GM12878 (cell line): ENCODE data around the gene REEP1. TPM values are rescaled to one million over a fixed set of nuclear protein-coding genes. Genes with fewer than 3 reads are reported as not detected.

ENCODE experiments used
- CHD4 ChIP-seq: fragments of 200-600 bp; sonication (generic); IDR thresholded peaks from 2 replicates; pipeline ENCODE4 v1.6.1; 2016; ENCODE audit warnings: mild to moderate bottlenecking
- EP300 ChIP-seq, 2 experiments: fragments of 150-350 bp in 1 of 2; IDR thresholded peaks; 2 replicates each; pipeline ENCODE4 v1.6.1; 2011 to 2012; ENCODE audit warnings: low read depth in 2 of 2, low read length in 2 of 2, borderline replicate concordance in 1 of 2, improper control_type of control experiment in 1 of 2, inconsistent platforms in 1 of 2; ENCODE audit not compliant: control insufficient read depth in 1 of 2
- GATAD2B ChIP-seq: fragments of 450-650 bp; conservative IDR thresholded peaks from 2 replicates; pipeline ENCODE4 v1.6.1; 2017; ENCODE audit warnings: low read depth, mild to moderate bottlenecking, moderate library complexity
- KLF5 ChIP-seq: fragments of 450-650 bp; IDR thresholded peaks from 2 replicates; pipeline ENCODE4 v1.6.1; 2014; ENCODE audit warnings: mild to moderate bottlenecking; ENCODE audit not compliant: partially characterized antibody
- MYB ChIP-seq: fragments of 150-350 bp; IDR thresholded peaks from 2 replicates; pipeline ENCODE4 v1.6.1; 2014; ENCODE audit warnings: mild to moderate bottlenecking, low read depth, low read length, borderline replicate concordance
- POLR2AphosphoS2 ChIP-seq: IDR thresholded peaks from 2 replicates; pipeline ENCODE4 v1.6.1; 2011; ENCODE audit warnings: low read depth, mild to moderate bottlenecking, low read length, improper control_type of control experiment, moderate library complexity
- polyA plus RNA-seq, 11 experiments: library from polyadenylated mRNA; depleted of rRNA in 4 of 11; unstranded in 6 of 11; stranded (reverse) in 5 of 11; fragments of >200 nt; fragmentation: Nextera tagmentation in 4 of 11; fragmentation: Illumina TruSeq in 1 of 11; extraction: Ambion mirVana in 4 of 11; extraction: Trizol in 1 of 11; gene quantifications; 1 replicate in 1 of 11; 2 replicates in 10 of 11; pipeline versions ENCODE4 v1.2.1 to v1.2.3, GENCODE V29; 2011 to 2016; ENCODE audit warnings: inconsistent platforms in 2 of 11, missing spikeins in 2 of 11, low read depth in 1 of 11
- total RNA-seq, 4 experiments: library from RNA; depleted of rRNA in 3 of 4; stranded (reverse); fragments of >200 nt in 3 of 4; fragmentation: Illumina TruSeq in 1 of 4; extraction: Trizol in 1 of 4; gene quantifications; 2 replicates each; pipeline versions ENCODE4 v1.2.1 to v1.2.3, GENCODE V29; 2013 to 2021
- TF ChIP-seq, protein P1 (sequence below): fragments of 150-350 bp; IDR thresholded peaks from 2 replicates; pipeline ENCODE4 v1.6.1; 2016; ENCODE audit warnings: low read depth, low read length
- TF ChIP-seq, protein P2 (sequence below): fragments of 450-650 bp; IDR thresholded peaks from 2 replicates; pipeline ENCODE4 v1.6.1; 2017; ENCODE audit warnings: borderline replicate concordance
- TF ChIP-seq, protein P3 (sequence below): IDR thresholded peaks from 2 replicates; pipeline ENCODE4 v1.6.1; 2012; ENCODE audit warnings: low read length, inconsistent platforms
- TF ChIP-seq, protein P4 (sequence below): fragments of 450-650 bp; IDR thresholded peaks from 2 replicates; pipeline ENCODE4 v1.6.1; 2018; ENCODE audit warnings: borderline replicate concordance, mild to moderate bottlenecking; ENCODE audit not compliant: partially characterized antibody
- TF ChIP-seq, protein P5 (sequence below): fragments of 450-650 bp; IDR thresholded peaks from 2 replicates; pipeline ENCODE4 v1.6.1; 2017; ENCODE audit warnings: antibody characterized with exemption, mild to moderate bottlenecking, moderate library complexity
- TF ChIP-seq, protein P6 (sequence below): fragments of 450-650 bp; IDR thresholded peaks from 2 replicates; pipeline ENCODE4 v1.6.1; 2017; ENCODE audit warnings: mild to moderate bottlenecking, moderate library complexity

REEP1 gene
- total and polyA plus RNA-seq, 10 of the 15 experiments (the other 5 are each of a cell fraction or from before 2014, with no cell fraction given): 0.02 to 0.30 (median 0.09) TPM; not detected in 1

DNA sequence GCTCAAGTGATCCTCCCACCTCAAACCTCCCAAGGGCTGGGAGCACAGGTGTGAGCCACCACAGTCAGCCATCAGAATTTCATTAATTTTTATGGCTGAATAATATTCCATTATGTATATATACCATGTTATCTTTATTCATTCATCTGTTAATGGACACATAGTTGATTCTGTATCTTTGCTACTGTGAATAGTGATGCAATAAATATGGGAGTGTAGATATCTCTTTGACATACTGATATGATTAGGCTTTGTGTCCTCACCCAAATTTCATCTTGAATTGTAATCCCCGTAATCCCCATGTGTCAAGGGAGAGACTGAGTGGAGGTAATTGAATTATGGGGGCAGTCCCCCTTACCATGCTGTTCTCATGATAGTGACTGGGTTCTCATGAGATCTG lies 38.2 kb upstream of the REEP1 start (continued):
- TF ChIP-seq, protein P1, sequence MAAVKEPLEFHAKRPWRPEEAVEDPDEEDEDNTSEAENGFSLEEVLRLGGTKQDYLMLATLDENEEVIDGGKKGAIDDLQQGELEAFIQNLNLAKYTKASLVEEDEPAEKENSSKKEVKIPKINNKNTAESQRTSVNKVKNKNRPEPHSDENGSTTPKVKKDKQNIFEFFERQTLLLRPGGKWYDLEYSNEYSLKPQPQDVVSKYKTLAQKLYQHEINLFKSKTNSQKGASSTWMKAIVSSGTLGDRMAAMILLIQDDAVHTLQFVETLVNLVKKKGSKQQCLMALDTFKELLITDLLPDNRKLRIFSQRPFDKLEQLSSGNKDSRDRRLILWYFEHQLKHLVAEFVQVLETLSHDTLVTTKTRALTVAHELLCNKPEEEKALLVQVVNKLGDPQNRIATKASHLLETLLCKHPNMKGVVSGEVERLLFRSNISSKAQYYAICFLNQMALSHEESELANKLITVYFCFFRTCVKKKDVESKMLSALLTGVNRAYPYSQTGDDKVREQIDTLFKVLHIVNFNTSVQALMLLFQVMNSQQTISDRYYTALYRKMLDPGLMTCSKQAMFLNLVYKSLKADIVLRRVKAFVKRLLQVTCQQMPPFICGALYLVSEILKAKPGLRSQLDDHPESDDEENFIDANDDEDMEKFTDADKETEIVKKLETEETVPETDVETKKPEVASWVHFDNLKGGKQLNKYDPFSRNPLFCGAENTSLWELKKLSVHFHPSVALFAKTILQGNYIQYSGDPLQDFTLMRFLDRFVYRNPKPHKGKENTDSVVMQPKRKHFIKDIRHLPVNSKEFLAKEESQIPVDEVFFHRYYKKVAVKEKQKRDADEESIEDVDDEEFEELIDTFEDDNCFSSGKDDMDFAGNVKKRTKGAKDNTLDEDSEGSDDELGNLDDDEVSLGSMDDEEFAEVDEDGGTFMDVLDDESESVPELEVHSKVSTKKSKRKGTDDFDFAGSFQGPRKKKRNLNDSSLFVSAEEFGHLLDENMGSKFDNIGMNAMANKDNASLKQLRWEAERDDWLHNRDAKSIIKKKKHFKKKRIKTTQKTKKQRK: no peak
- TF ChIP-seq, protein P2, sequence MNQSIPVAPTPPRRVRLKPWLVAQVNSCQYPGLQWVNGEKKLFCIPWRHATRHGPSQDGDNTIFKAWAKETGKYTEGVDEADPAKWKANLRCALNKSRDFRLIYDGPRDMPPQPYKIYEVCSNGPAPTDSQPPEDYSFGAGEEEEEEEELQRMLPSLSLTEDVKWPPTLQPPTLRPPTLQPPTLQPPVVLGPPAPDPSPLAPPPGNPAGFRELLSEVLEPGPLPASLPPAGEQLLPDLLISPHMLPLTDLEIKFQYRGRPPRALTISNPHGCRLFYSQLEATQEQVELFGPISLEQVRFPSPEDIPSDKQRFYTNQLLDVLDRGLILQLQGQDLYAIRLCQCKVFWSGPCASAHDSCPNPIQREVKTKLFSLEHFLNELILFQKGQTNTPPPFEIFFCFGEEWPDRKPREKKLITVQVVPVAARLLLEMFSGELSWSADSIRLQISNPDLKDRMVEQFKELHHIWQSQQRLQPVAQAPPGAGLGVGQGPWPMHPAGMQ: no peak
- TF ChIP-seq KLF5 (no peak), POLR2AphosphoS2 (no peak), MYB (no peak), GATAD2B (no peak), EP300 (IDR thresholded peaks at IDR 0.05; ENCODE audit: borderline replicate concordance in 1 of 2, control insufficient read depth in 1 of 2, low read depth in 2 of 2, low read length in 2 of 2) (no peak), CHD4 (no peak)
- TF ChIP-seq, protein P3, sequence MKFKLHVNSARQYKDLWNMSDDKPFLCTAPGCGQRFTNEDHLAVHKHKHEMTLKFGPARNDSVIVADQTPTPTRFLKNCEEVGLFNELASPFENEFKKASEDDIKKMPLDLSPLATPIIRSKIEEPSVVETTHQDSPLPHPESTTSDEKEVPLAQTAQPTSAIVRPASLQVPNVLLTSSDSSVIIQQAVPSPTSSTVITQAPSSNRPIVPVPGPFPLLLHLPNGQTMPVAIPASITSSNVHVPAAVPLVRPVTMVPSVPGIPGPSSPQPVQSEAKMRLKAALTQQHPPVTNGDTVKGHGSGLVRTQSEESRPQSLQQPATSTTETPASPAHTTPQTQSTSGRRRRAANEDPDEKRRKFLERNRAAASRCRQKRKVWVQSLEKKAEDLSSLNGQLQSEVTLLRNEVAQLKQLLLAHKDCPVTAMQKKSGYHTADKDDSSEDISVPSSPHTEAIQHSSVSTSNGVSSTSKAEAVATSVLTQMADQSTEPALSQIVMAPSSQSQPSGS: no peak
- TF ChIP-seq, protein P4, sequence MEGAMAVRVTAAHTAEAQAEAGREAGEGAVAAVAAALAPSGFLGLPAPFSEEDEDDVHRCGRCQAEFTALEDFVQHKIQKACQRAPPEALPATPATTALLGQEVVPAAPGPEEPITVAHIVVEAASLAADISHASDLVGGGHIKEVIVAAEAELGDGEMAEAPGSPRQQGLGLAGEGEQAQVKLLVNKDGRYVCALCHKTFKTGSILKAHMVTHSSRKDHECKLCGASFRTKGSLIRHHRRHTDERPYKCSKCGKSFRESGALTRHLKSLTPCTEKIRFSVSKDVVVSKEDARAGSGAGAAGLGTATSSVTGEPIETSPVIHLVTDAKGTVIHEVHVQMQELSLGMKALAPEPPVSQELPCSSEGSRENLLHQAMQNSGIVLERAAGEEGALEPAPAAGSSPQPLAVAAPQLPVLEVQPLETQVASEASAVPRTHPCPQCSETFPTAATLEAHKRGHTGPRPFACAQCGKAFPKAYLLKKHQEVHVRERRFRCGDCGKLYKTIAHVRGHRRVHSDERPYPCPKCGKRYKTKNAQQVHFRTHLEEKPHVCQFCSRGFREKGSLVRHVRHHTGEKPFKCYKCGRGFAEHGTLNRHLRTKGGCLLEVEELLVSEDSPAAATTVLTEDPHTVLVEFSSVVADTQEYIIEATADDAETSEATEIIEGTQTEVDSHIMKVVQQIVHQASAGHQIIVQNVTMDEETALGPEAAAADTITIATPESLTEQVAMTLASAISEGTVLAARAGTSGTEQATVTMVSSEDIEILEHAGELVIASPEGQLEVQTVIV: no peak
- TF ChIP-seq, protein P5, sequence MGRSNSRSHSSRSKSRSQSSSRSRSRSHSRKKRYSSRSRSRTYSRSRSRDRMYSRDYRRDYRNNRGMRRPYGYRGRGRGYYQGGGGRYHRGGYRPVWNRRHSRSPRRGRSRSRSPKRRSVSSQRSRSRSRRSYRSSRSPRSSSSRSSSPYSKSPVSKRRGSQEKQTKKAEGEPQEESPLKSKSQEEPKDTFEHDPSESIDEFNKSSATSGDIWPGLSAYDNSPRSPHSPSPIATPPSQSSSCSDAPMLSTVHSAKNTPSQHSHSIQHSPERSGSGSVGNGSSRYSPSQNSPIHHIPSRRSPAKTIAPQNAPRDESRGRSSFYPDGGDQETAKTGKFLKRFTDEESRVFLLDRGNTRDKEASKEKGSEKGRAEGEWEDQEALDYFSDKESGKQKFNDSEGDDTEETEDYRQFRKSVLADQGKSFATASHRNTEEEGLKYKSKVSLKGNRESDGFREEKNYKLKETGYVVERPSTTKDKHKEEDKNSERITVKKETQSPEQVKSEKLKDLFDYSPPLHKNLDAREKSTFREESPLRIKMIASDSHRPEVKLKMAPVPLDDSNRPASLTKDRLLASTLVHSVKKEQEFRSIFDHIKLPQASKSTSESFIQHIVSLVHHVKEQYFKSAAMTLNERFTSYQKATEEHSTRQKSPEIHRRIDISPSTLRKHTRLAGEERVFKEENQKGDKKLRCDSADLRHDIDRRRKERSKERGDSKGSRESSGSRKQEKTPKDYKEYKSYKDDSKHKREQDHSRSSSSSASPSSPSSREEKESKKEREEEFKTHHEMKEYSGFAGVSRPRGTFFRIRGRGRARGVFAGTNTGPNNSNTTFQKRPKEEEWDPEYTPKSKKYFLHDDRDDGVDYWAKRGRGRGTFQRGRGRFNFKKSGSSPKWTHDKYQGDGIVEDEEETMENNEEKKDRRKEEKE: no peak
- TF ChIP-seq, protein P6, sequence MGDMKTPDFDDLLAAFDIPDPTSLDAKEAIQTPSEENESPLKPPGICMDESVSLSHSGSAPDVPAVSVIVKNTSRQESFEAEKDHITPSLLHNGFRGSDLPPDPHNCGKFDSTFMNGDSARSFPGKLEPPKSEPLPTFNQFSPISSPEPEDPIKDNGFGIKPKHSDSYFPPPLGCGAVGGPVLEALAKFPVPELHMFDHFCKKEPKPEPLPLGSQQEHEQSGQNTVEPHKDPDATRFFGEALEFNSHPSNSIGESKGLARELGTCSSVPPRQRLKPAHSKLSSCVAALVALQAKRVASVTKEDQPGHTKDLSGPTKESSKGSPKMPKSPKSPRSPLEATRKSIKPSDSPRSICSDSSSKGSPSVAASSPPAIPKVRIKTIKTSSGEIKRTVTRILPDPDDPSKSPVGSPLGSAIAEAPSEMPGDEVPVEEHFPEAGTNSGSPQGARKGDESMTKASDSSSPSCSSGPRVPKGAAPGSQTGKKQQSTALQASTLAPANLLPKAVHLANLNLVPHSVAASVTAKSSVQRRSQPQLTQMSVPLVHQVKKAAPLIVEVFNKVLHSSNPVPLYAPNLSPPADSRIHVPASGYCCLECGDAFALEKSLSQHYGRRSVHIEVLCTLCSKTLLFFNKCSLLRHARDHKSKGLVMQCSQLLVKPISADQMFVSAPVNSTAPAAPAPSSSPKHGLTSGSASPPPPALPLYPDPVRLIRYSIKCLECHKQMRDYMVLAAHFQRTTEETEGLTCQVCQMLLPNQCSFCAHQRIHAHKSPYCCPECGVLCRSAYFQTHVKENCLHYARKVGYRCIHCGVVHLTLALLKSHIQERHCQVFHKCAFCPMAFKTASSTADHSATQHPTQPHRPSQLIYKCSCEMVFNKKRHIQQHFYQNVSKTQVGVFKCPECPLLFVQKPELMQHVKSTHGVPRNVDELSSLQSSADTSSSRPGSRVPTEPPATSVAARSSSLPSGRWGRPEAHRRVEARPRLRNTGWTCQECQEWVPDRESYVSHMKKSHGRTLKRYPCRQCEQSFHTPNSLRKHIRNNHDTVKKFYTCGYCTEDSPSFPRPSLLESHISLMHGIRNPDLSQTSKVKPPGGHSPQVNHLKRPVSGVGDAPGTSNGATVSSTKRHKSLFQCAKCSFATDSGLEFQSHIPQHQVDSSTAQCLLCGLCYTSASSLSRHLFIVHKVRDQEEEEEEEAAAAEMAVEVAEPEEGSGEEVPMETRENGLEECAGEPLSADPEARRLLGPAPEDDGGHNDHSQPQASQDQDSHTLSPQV: no peak
- TF ChIP-seq, all 136 proteins: peak for 0
